H7 (cell line): Measurements from ENCODE around the gene RERE. TPM values are rescaled to one million over a fixed set of nuclear protein-coding genes. Genes with fewer than 3 reads are reported as not detected.

Experiments used
- DNase-seq: peaks from one replicate; pipeline ENCODE4 v3.0.0; 2012
- H3K27me3 ChIP-seq: 2 replicates; pipeline ENCODE4 v1.6.0; 2011; ENCODE audit warnings: mild to moderate bottlenecking, low read length; ENCODE audit not compliant: control insufficient read depth, insufficient read depth
- H3K36me3 ChIP-seq: replicated peaks from 2 replicates; pipeline ENCODE4 v1.5.1; 2011; ENCODE audit warnings: low read length; ENCODE audit not compliant: control insufficient read depth, insufficient read depth
- H3K4me3 ChIP-seq: 2 replicates; pipeline ENCODE4 v1.5.1; 2011; ENCODE audit warnings: low read depth, mild to moderate bottlenecking, control low read depth, low read length, moderate library complexity; ENCODE audit not compliant: insufficient read depth
- total RNA-seq: library from RNA; depleted of rRNA; stranded (reverse); fragments of >200 nt; shearing (Covaris generic); gene quantifications from 2 replicates; pipeline ENCODE4 v1.2.3, GENCODE V29; 2014

RERE gene
- total RNA-seq, 1 experiment from 2014 or later: 75.8 TPM

DNA sequence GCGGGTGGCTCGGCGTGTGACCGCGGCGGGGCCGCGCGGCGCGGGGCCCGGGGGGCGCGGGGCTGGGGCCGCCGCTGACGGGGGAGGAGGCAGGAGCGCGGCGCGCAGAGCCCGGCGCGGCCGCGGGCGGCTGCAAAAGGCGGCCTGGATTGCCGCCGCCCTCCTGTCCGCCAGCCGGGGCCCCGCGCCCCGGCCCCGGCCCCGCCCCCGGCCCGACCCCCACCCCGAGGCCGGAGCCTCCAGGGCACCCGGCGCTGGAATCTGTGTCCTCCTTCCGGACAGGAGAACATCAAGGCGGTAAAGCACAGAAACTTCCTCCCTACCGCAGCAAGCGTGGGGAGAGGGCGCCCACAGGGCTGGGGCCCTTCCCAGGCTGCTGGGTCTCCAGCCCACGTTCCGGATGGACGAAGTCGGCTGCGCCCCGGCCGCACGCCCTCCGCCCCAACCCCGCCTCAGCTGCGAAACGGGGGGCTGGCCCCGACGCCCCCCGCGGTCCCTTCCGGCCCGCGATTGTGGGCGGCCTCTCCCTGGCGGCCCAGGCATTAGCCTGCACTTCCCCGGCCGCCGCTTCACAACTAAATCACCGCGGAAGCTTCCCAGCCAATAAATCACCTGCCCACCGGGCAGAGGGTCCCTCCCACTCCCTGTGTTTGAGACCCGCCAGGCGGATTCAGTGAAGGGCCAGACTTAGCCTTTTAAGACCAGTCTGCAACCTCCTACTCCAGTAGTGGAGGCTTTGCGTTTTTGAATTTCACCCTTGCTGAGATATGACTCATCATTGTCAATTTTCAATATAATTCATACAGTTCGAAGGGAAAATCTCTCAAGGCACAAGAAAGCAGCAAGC, 393.5 kb downstream of the RERE start:
- Histone ChIP-seq H3K4me3 (peak overlapping the region; percentile 72), H3K36me3 (no peaks in the 10 kb centered on the region; the same call in 1 of the 2 replicates), H3K27me3 (no peaks in the 10 kb centered on the region)
- DNase-seq: peak; percentile 94

DNA sequence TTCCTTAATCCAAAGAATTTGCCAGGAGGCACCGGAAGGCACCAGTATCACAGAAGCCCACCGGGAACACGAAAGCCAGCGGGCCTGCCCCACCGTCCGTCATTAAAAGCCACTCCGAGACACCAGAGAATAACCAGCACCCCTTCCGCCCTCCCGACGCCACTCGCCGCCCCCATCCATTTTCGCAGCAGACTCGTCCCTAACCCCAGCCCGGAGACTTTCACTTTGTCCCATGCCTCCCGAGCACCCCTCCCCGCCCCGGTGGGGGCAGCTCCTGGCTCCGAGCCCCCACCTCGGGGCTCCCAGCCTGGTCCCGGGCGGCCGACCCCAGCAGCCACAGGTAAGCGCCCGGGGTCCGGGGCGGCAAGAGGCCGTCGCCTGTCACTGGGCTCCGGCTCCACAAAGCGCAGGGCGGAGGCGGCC, 394.2 kb downstream of the RERE start:
- Histone ChIP-seq H3K36me3 (no peaks in the 10 kb centered on the region; the same call in 1 of the 2 replicates), H3K27me3 (no peaks in the 10 kb centered on the region), H3K4me3 (peak overlapping the region; percentile 72)
- no peak for DNase-seq

- Histone ChIP-seq H3K36me3 (no peaks in the 10 kb centered on the region; the same call in 1 of the 2 replicates), H3K4me3 (peak overlapping the region; percentile 72), H3K27me3 (no peaks in the 10 kb centered on the region)
- DNase-seq: peak; percentile 51
Observed at GRCh38 chr1:8422510-8423268, 394.8 kb downstream of the RERE start.

DNA sequence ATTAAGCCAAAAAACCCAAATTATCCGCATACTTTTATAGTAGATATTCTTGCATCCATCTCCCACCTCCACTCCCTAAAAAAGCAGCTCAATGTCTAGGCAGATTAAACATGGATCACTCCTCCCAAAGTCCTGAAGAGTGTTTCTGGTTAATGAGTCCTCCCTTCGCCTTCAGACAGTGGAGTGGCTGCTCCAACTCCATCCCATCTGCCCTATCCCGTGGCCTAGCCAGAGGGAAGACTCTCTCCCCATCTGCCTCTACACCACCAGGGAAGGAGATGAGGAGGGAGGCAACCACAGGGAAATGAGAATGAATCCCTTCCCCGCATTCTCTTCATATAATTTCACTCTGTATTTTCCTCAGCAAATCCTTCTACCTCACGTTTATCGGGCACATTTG, 395.7 kb downstream of the RERE start:
- Histone ChIP-seq H3K4me3 (no peak overlapping the region), H3K36me3 (no peaks in the 10 kb centered on the region; the same call in 1 of the 2 replicates), H3K27me3 (no peaks in the 10 kb centered on the region)
- DNase-seq: no peak

DNA sequence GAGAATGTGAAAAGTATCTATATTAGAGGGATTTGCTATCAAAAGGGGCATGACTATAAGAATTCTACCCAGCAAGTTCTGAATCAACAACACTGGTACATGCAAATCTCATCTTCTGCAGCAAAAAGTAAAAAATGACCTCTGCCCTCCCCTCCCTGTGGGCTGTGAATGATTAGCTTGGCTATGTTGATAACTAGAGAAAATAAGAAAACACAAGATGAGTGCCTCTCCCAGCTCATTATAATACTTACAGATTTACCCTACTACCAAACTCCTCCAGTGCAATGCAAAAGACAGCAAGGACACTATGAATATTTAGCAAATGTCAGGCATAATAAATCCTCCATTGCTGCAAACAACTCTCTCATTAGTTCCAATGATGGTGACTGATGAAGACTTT, 397.1 kb downstream of the RERE start:
- no peak for DNase-seq
- no peaks in the 10 kb centered on the region for H3K27me3 ChIP-seq
- no peaks in the 10 kb centered on the region; the same call in 1 of the 2 replicates for H3K36me3 ChIP-seq
- H3K4me3 ChIP-seq: no peak overlapping the region

GRCh38 chr1:8419861-8420260, 397.6 kb downstream of the RERE start:
- Histone ChIP-seq H3K36me3 (no peaks in the 10 kb centered on the region; the same call in 1 of the 2 replicates), H3K27me3 (no peaks in the 10 kb centered on the region), H3K4me3 (no peak overlapping the region)
- DNase-seq: no peak

DNA sequence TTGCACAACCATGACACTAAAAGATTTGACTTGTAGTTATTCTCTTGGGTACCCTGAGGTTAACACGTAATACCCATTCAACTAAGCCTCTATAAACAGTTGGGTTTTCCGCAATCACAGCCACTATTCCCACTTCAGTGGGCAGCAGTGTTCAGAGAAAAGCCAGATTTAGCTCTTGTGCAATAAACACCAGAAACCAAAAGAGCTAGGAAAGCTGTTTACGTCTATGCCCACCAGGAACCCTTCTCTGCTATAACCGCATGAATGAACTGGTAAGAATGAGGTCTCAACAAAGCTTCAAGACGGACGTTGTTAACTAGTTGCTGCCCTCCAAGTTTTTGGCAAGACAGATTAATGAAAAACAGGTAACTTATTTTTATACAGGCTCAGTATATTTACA, 398.3 kb downstream of the RERE start:
- DNase-seq: no peak
- Histone ChIP-seq H3K27me3 (no peaks in the 10 kb centered on the region), H3K4me3 (no peak overlapping the region), H3K36me3 (no peaks in the 10 kb centered on the region; the same call in 1 of the 2 replicates)

GRCh38 chr1:8418301-8418700, 399.1 kb downstream of the RERE start:
- no peak overlapping the region for H3K4me3 ChIP-seq
- H3K36me3 ChIP-seq: no peaks in the 10 kb centered on the region; the same call in 1 of the 2 replicates
- no peaks in the 10 kb centered on the region for H3K27me3 ChIP-seq
- DNase-seq: no peak

GRCh38 chr1:8417625-8418024, 399.8 kb downstream of the RERE start:
- Histone ChIP-seq H3K4me3 (no peak overlapping the region), H3K27me3 (no peaks in the 10 kb centered on the region), H3K36me3 (no peaks in the 10 kb centered on the region; the same call in 1 of the 2 replicates)
- no peak for DNase-seq

DNA sequence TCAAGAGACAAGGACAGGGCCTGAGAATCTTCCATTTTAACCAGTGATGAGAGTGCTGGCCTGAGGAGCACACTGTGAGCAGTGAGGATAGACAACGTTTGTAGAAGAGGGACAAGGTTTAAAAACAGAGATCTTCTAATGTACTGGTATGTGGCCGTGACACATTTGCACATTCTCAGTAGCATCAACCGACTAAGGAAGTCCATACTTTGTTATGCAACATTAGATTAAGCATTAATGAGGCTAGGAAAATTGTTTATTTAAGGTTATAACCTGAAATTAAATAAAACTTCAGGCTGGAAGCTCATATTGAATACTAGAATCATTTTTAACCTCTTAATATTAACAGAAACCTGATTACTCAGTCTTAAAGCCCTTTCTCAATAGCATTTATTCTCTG, 400.6 kb downstream of the RERE start:
- no peak for DNase-seq
- Histone ChIP-seq H3K36me3 (no peaks in the 10 kb centered on the region; the same call in 1 of the 2 replicates), H3K27me3 (no peaks in the 10 kb centered on the region)

DNA sequence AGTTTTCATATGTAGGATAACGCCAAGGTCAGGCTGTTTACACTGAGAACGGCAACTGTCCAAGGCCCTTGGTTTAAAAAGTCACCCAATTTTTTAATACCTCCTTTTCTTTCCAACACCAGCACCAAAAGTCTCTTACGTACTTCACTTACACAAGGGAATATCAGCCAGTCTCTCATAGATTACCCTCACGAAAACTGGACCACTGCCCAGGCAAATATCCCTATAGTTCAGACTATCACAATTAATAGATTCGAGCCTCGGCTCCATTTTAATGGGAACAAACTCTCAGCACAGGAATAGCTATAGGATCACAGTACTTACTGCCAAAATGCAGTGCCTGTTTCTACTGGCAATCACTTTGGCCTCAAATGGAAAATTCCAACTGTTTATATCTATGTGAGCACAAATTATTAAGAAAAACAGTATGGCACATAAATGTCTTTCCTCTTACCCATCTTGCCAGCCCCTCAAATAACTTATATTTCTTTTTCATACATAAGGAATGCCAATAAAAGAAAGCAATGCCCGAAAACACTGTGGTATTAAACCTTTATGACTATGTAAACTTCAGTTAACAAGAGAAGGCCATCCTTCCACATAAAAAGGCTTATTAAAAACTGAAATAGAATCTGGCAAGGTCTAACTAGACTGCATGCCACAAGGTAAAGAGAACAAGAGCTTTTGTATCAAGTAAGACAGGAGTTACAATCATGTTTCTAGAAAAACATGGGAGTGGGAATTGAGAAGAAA, 401.7 kb downstream of the RERE start:
- H3K36me3 ChIP-seq: no peaks in the 10 kb centered on the region; the same call in 1 of the 2 replicates

More for the DNA sequence above, 400.6 kb downstream of the RERE start:
- no peak overlapping the region for H3K4me3 ChIP-seq

GRCh38 chr1:8412183-8412831, 405.1 kb downstream of the RERE start:
- no peak overlapping the region for H3K4me3 ChIP-seq

More for the DNA sequence above, 401.7 kb downstream of the RERE start:
- Histone ChIP-seq H3K27me3 (no peaks in the 10 kb centered on the region), H3K4me3 (no peak overlapping the region)
- no peak for DNase-seq

GRCh38 chr1:8411803-8412182, 405.6 kb downstream of the RERE start:
- no peaks in the 10 kb centered on the region; the same call in 1 of the 2 replicates for H3K36me3 ChIP-seq
- H3K27me3 ChIP-seq: no peaks in the 10 kb centered on the region
- no peak for DNase-seq
- H3K4me3 ChIP-seq: no peak overlapping the region

More at GRCh38 chr1:8412183-8412831, 405.1 kb downstream of the RERE start:
- DNase-seq: no peak
- Histone ChIP-seq H3K36me3 (no peaks in the 10 kb centered on the region; the same call in 1 of the 2 replicates), H3K27me3 (no peaks in the 10 kb centered on the region)

DNA sequence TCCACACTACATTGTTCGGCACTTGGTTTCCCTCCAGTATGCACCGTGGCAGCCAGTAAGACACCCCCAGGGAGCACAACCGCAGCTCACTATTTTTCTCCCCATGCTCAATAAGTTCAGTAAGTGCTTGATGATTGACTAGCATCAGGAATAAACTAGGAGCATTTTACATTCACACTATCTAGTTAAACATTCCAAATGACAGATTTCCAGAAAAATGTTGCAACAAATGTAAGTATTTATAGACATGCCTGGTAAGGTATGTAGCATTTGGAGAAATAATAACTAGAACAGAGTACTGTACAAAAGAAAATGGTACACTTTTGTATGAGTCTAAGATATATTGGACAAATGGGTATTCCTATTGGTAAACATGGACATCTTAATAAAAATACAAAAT, 406.6 kb downstream of the RERE start:
- no peaks in the 10 kb centered on the region; the same call in 1 of the 2 replicates for H3K36me3 ChIP-seq
- no peak for DNase-seq
- no peaks in the 10 kb centered on the region for H3K27me3 ChIP-seq
- H3K4me3 ChIP-seq: no peak overlapping the region
